H1 (cell line): ENCODE results near the gene ZNF683. TPM values are rescaled to one million over a fixed set of nuclear protein-coding genes. Genes with fewer than 3 reads are reported as not detected.

Source experiments
- CTCF ChIA-PET: fragments of 300-600 bp; sonication (Branson Sonifier 250); formaldehyde crosslinking; loops from one replicate; lab custom pipeline; 2021; ENCODE audit not compliant: partially characterized antibody; lab: Charles Lee
- POLR2A ChIA-PET: fragments of 300-600 bp; sonication (Branson Sonifier 250); formaldehyde crosslinking; loops from one replicate; lab custom pipeline; 2021; ENCODE audit warnings: inconsistent platforms; ENCODE audit not compliant: partially characterized antibody; lab: Charles Lee
- DNase-seq, 2 experiments: peaks; one replicate each; pipeline versions ENCODE4 v3.0.0 to v3.0.0-alpha.2; 2010 to 2022; ENCODE audit warnings: low spot score in 2 of 2, low read depth in 1 of 2, mixed read lengths in 1 of 2
- FAIRE-seq: peaks from 2 replicates; lab custom pipeline; 2011; peaks lifted over from hg19 to GRCh38; lab: Jason Lieb, UNC
- H2AFZ ChIP-seq: 2 replicates; pipeline ENCODE4 v1.8.1; 2012; ENCODE audit warnings: low read length, inconsistent platforms
- H2AK5ac ChIP-seq: 2 replicates; pipeline ENCODE4 v1.6.1; 2013; ENCODE audit warnings: low read depth, low read length
- H2BK120ac ChIP-seq: replicated peaks from 2 replicates; pipeline ENCODE3; 2013; ENCODE audit warnings: low read depth, low read length, inconsistent platforms
- H2BK12ac ChIP-seq: 2 replicates; pipeline ENCODE4 v1.6.1; 2013; ENCODE audit warnings: low read depth, low read length
- H2BK15ac ChIP-seq: 2 replicates; pipeline ENCODE4 v1.6.1; 2013; ENCODE audit warnings: low read length
- H2BK20ac ChIP-seq: 2 replicates; pipeline ENCODE4 v1.6.1; 2013; ENCODE audit warnings: low read length
- H2BK5ac ChIP-seq: 2 replicates; pipeline ENCODE4 v1.6.1; 2013; ENCODE audit warnings: low read depth, low read length
- H3K14ac ChIP-seq: 2 replicates; pipeline ENCODE4 v1.6.1; 2013; ENCODE audit warnings: inconsistent platforms; ENCODE audit not compliant: insufficient read length
- H3K18ac ChIP-seq: 2 replicates; pipeline ENCODE4 v1.6.1; 2013; ENCODE audit warnings: low read length; ENCODE audit errors: extremely low read depth
- H3K23ac ChIP-seq: 2 replicates; pipeline ENCODE4 v1.6.1; 2013; ENCODE audit warnings: inconsistent platforms; ENCODE audit not compliant: insufficient read length
- H3K23me2 ChIP-seq: 2 replicates; pipeline ENCODE4 v1.6.1; 2013; ENCODE audit warnings: low read depth, low read length
- H3K27ac ChIP-seq: 2 replicates; pipeline ENCODE4 v1.6.1; 2011; ENCODE audit warnings: low read depth, low read length, inconsistent platforms
- H3K27me3 ChIP-seq, 4 experiments: replicated peaks in 1 of 4; 1 replicate in 1 of 4; 2 replicates in 3 of 4; pipeline versions ENCODE4 v1.6.1 to v1.8.1; 2011 to 2013; ENCODE audit warnings: low read length in 3 of 4, mild to moderate bottlenecking in 3 of 4, inconsistent platforms in 2 of 4, mixed read lengths in 2 of 4, moderate library complexity in 1 of 4; ENCODE audit not compliant: control insufficient read depth in 3 of 4, insufficient read depth in 3 of 4; ENCODE audit errors: extremely low read depth in 1 of 4
- H3K36me3 ChIP-seq, 4 experiments: 2 replicates each; pipeline versions ENCODE4 v1.6.1 to v1.8.1; 2011 to 2013; ENCODE audit warnings: mild to moderate bottlenecking in 4 of 4, low read length in 3 of 4, moderate library complexity in 2 of 4, control low read depth in 1 of 4, inconsistent platforms in 1 of 4; ENCODE audit not compliant: insufficient read depth in 4 of 4, control insufficient read depth in 2 of 4
- H3K4ac ChIP-seq: replicated peaks from 2 replicates; pipeline ENCODE3; 2013; ENCODE audit warnings: low read length, low read depth, mixed read lengths, inconsistent platforms; ENCODE audit not compliant: insufficient read length
- H3K4me1 ChIP-seq, 4 experiments: replicated peaks in 1 of 4; 1 replicate in 1 of 4; 2 replicates in 3 of 4; pipeline versions ENCODE4 v1.6.1 to v1.8.1; 2011 to 2013; ENCODE audit warnings: low read length in 3 of 4, inconsistent platforms in 2 of 4, mixed read lengths in 1 of 4; ENCODE audit not compliant: insufficient read depth in 4 of 4, control insufficient read depth in 3 of 4
- H3K4me2 ChIP-seq, 2 experiments: 2 replicates each; pipeline versions ENCODE4 v1.6.1 to v1.8.1; 2011 to 2013; ENCODE audit warnings: low read depth in 2 of 2, low read length in 2 of 2, control low read depth in 1 of 2, inconsistent platforms in 1 of 2, mild to moderate bottlenecking in 1 of 2; ENCODE audit not compliant: insufficient read depth in 1 of 2
- H3K4me3 ChIP-seq, 4 experiments: fragments of 200-600, 300-600 bp in 1 of 4; sonication (generic), shearing (Covaris generic), sonication (Bioruptor Twin) in 1 of 4; 2 replicates each; pipeline versions ENCODE4 v1.5.1 to v1.8.1; 2011 to 2016; ENCODE audit warnings: low read length in 4 of 4, low read depth in 3 of 4, control low read depth in 2 of 4, inconsistent platforms in 2 of 4, mild to moderate bottlenecking in 2 of 4, mixed read lengths in 1 of 4, moderate library complexity in 1 of 4; ENCODE audit not compliant: insufficient read depth in 2 of 4; ENCODE audit errors: extremely low read depth in 1 of 4
- H3K56ac ChIP-seq: replicated peaks from 2 replicates; pipeline ENCODE3; 2013; ENCODE audit warnings: low read depth, mild to moderate bottlenecking, mixed read lengths, low read length, inconsistent platforms; ENCODE audit not compliant: insufficient read length
- H3K79me1 ChIP-seq: 2 replicates; pipeline ENCODE4 v1.6.1; 2013; ENCODE audit warnings: low read depth, low read length, control low read depth
- H3K79me2 ChIP-seq, 2 experiments: 2 replicates each; pipeline versions ENCODE4 v1.6.1 to v1.8.1; 2012 to 2013; ENCODE audit warnings: low read length in 2 of 2, mild to moderate bottlenecking in 2 of 2, inconsistent platforms in 1 of 2; ENCODE audit not compliant: insufficient read depth in 2 of 2, control insufficient read depth in 1 of 2
- H3K9ac ChIP-seq, 4 experiments: replicated peaks in 1 of 4; 1 replicate in 1 of 4; 2 replicates in 3 of 4; pipeline versions ENCODE4 v1.6.1 to v1.8.1; 2011 to 2013; ENCODE audit warnings: low read depth in 3 of 4, low read length in 3 of 4, control low read depth in 2 of 4, mild to moderate bottlenecking in 2 of 4, moderate library complexity in 2 of 4, inconsistent platforms in 1 of 4; ENCODE audit errors: extremely low read depth in 1 of 4
- H3K9me3 ChIP-seq, 2 experiments: 2 replicates each; pipeline versions ENCODE4 v1.6.1 to v1.8.1; 2012 to 2013; ENCODE audit warnings: mild to moderate bottlenecking in 2 of 2, moderate library complexity in 2 of 2, control low read depth in 1 of 2, inconsistent platforms in 1 of 2, low read depth in 1 of 2, low read length in 1 of 2, mixed read lengths in 1 of 2; ENCODE audit not compliant: insufficient read depth in 2 of 2
- H4K20me1 ChIP-seq, 2 experiments: replicated peaks in 1 of 2; 2 replicates each; pipeline versions ENCODE3 to v1.8.1; 2011 to 2013; ENCODE audit warnings: inconsistent platforms in 2 of 2, low read length in 2 of 2, mild to moderate bottlenecking in 1 of 2; ENCODE audit not compliant: insufficient read depth in 2 of 2, control insufficient read depth in 1 of 2
- H4K5ac ChIP-seq: 2 replicates; pipeline ENCODE4 v1.6.1; 2013; ENCODE audit warnings: low read length, low read depth, mixed read lengths, inconsistent platforms; ENCODE audit not compliant: insufficient read length
- H4K8ac ChIP-seq: 2 replicates; pipeline ENCODE4 v1.8.0; 2013; ENCODE audit warnings: mild to moderate bottlenecking, moderate library complexity, low read length, inconsistent platforms; ENCODE audit not compliant: insufficient read depth; ENCODE audit errors: extremely low read depth
- H4K91ac ChIP-seq: replicated peaks from 2 replicates; pipeline ENCODE3; 2013; ENCODE audit warnings: low read length, mixed read lengths, inconsistent platforms; ENCODE audit not compliant: insufficient read length
- ASH2L ChIP-seq: fragments of 200-600, 300-600 bp; sonication (generic); IDR thresholded peaks from one replicate; pipeline ENCODE4 v1.7.1; 2017; ENCODE audit warnings: low read length
- EZH2 ChIP-seq: fragments of 200-600 bp; sonication (generic); IDR thresholded peaks from 2 replicates; pipeline ENCODE4 v1.7.1; 2012; ENCODE audit warnings: low read depth, mild to moderate bottlenecking, moderate library complexity, low read length, inconsistent platforms; ENCODE audit not compliant: severe bottlenecking
- JUN ChIP-seq: IDR thresholded peaks from 2 replicates; pipeline ENCODE4 v1.6.1; 2011; ENCODE audit warnings: low read depth, mild to moderate bottlenecking, improper control_type of control experiment, low read length
- KDM4A ChIP-seq: IDR thresholded peaks from one replicate; pipeline ENCODE4 v1.7.1; 2012; ENCODE audit warnings: low read depth, mild to moderate bottlenecking, moderate library complexity, low read length, inconsistent platforms; ENCODE audit not compliant: severe bottlenecking
- NRF1 ChIP-seq: IDR thresholded peaks from 2 replicates; pipeline ENCODE4 v1.6.1; 2011; ENCODE audit warnings: mild to moderate bottlenecking, low read depth, low read length, improper control_type of control experiment
- RFX5 ChIP-seq: IDR thresholded peaks from 2 replicates; pipeline ENCODE4 v1.6.1; 2011; ENCODE audit warnings: low read depth, low read length, improper control_type of control experiment, borderline replicate concordance
- SIX5 ChIP-seq: IDR thresholded peaks from 2 replicates; pipeline ENCODE4 v1.6.1; 2011; ENCODE audit warnings: mild to moderate bottlenecking, low read depth, low read length
- TAF1 ChIP-seq: IDR thresholded peaks from 2 replicates; pipeline ENCODE4 v1.6.1; 2011; ENCODE audit warnings: mild to moderate bottlenecking, low read depth, low read length
- WGBS, 2 experiments: shearing (Covaris generic) in 1 of 2; methylation state at CpG; one replicate each; pipeline versions ENCODE4 v1.1.6 to v1.1.7; 2013 to 2015; ENCODE audit warnings: low lambda C conversion rate in 2 of 2, mixed read lengths in 2 of 2, inconsistent platforms in 1 of 2, low coverage in 1 of 2, missing lambda C conversion rate in 1 of 2; ENCODE audit not compliant: insufficient replicate concordance in 2 of 2, insufficient coverage in 1 of 2, insufficient read length in 1 of 2; ENCODE audit errors: extremely low coverage in 1 of 2, missing lambda C conversion rate in 1 of 2; 5-methylcytosine and 5-hydroxymethylcytosine counted together
- polyA plus RNA-seq, 7 experiments: library from polyadenylated mRNA; depleted of rRNA in 3 of 7; stranded (reverse) in 5 of 7; unstranded in 2 of 7; fragments of >200 nt in 5 of 7; fragments of 200-250 nt in 2 of 7; gene quantifications; 1 replicate in 5 of 7; 2 replicates in 1 of 7; 4 replicates in 1 of 7; pipeline versions ENCODE4 v1.2.1 to v1.2.3, GENCODE V29; 2011 to 2013; ENCODE audit warnings: missing spikeins in 2 of 7, mixed read lengths in 2 of 7
- total RNA-seq: library from RNA; stranded (reverse); fragmentation: NEBNext Ultra II Directional; extraction: Animal tissue kit (Norgen Biotek cat#: 25700); gene quantifications from 2 replicates; pipeline ENCODE4 v1.2.1, GENCODE V29; 2021

The ZNF683 gene
- total and polyA plus RNA-seq, 2 of the 8 experiments (the other 6 are each of a cell fraction or from before 2014, with no cell fraction given) = not detected

DNA sequence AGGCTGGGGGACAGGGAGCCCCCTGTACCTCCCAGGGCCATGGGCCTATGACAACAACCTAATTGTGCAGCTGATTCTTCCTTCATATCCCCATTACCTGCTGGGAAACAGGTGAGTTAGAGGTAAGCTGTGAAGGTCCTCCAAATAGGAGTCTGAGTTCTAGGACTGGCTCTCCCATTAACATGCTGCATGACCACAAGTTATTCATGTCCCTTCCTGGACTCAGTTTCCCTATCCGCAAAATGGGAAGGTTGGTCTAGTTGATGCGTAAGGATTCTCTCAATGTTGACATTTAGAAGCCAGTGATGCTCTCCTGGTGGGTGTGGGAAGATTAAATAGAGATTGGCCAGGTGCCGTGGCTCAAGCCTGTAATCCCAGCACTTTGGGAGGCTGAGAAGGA, 4.1 kb downstream of the ZNF683 start:
- Histone ChIP-seq H3K23me2 (no peaks in the 10 kb centered on the region), H4K20me1 (no peaks in the 10 kb centered on the region), H3K4ac (no peak overlapping the region), H3K27ac (no peak overlapping the region), H2AK5ac (no peak overlapping the region), H4K91ac (no peak overlapping the region), H3K9ac (no peak overlapping the region), H2AFZ (no peak overlapping the region), H3K27me3 (peaks cover 0 to 6% (median 2%) of the 10 kb centered on the region in 4 experiments; a peak in 2 of 7 replicates), H2BK15ac (no peak overlapping the region), H3K79me1 (no peaks in the 10 kb centered on the region), H3K18ac (no peak overlapping the region), H3K9me3 (no peaks in the 10 kb centered on the region), H4K5ac (no peak overlapping the region), H3K4me1 (no peaks in the 10 kb centered on the region; a peak in 1 of 7 replicates), H3K4me3 (no peak overlapping the region), H2BK5ac (no peak overlapping the region), H3K56ac (no peak overlapping the region), H3K4me2 (no peak overlapping the region), H3K14ac (no peak overlapping the region), H2BK20ac (no peak overlapping the region), H3K36me3 (no peaks in the 10 kb centered on the region), H3K79me2 (no peaks in the 10 kb centered on the region), H3K23ac (no peak overlapping the region), H2BK12ac (no peak overlapping the region), H2BK120ac (no peak overlapping the region), H4K8ac (no peak overlapping the region)
- FAIRE-seq = no peak
- ChIA-PET CTCF (interaction anchor here (0.6 to 14.1 kb wide), 3 partner anchors 20 to 85 kb away, joined by 3 to 297 read pairs (median 3); partner anchors contain the start of gene SH3BGRL3), POLR2A (interaction anchor here (0.6 to 1.3 kb wide), 2 partner anchors 19 to 32 kb away, joined by 3 to 4 read pairs; no protein-coding TSS in a partner anchor)
- no peak for DNase-seq
- WGBS, 2 experiments = 85% methylated on average over 3 of the region's 3 CpGs; no CpG with 5 or more reads in 1 of the 2 experiments
- no peak for TF ChIP-seq NRF1
- no peak for TF ChIP-seq EZH2
- TF ChIP-seq SIX5 = no peak
- TF ChIP-seq TAF1 = no peak
- no peak for TF ChIP-seq RFX5
- TF ChIP-seq JUN = no peak
- TF ChIP-seq ASH2L = no peak
- no peak for TF ChIP-seq KDM4A
